HG03432 (cell line): Measurements from ENCODE around the gene FAM170B.

ENCODE experiments used
- ATAC-seq: cut with Tn5 transposase; IDR thresholded peaks from one replicate; pipeline ENCODE4 v1.9.1; 2021; ENCODE audit warnings: mild to moderate bottlenecking, moderate library complexity; ENCODE audit not compliant: unreplicated experiment

The FAM170B gene

DNA sequence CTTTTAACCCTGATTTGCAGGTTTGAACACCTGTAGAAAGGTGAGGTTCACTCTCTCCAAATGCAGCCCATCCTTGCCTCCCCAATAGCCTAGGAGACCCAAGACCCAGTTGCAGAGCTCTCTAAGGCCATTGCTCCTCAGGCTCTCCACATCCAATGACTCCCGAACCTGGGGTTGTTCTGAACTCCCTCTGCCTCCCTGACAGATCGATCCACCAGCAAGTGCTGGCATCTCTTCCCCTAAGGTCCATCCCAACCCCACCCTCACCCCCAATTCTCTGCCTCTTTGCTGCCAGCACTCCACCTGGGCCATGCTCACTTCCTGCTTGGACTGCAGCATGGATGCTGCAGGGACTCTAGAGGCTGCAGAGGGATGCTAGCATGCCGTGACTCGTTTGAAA is 19.3 kb upstream of the FAM170B start:
- ATAC-seq, result no peak

DNA sequence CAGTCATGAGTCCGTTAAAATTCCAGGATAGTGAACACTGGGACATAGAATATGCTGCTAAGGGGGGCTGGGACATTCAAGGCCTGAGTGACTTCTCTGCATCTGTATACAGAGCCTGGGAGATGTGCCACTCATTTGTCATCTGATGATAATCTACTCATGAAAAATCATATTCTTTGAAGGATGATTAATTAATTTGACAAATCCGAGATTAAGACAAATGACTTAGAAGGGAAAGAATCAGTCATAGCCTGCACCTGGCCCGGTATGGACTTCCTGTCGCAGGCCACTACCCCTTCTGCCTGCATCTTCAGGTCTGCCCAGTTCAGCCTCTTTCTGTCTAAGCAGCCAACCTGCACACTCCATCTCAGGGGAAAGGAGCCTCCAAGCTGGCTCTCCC is 18.8 kb upstream of the FAM170B start:
- no peak for ATAC-seq

DNA sequence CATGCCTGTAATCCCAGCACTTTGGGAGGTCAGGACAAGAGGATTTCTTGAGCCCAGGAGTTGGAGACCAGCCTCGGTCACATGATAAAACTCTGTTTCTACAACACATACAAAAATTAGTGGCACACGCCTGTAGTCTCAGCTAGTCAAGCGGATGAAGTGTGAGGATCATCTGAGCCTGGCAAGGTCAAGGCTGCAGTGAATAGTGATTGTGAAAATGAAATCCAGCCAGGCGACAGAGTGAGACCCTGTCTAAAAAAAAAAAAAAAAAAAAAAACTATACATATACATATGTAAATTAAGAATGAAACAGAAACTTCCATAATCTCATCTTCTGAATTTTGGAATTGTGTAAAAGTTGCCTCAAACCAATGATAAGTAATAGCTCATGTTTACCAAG is 18.2 kb upstream of the FAM170B start:
- ATAC-seq, result no peak

DNA sequence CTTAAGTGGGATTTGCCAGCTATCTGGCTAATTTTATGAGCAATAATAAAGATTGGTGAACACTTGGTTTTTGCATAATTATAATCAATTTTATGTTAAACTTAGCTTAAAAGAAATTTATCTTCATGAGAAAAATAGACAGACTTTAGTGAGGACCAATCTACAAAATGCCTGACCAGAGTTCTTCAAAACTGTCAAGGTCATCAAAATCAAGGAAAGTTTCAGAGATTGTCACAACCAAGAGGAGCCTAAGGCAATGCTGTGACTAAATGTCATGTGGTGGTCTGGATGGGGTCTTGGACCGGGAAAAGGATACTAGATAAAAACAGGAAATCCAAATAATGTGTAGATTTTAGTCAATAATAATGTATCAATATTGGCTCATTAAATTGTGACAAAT is 17.7 kb upstream of the FAM170B start:
- ATAC-seq, result no peak

DNA sequence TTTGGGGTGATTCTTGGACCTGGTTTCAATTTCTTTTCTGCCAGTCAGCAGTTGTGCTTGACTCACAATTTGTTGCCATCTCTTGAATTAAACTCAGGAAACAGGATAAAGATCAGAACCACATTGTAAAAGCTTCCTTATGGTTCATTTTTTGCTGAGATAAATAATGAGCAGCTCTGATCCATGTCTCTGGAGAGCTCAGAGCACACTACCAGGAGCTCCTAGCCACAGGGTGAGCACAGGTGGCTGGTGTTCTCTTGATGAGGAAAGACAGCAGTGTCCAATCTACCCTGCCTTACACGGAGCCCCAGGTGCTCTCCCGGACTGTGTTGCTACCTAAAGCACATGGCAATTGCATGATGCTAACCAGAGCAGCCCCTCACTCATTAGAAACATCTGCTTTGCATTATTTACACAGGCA is 17.2 kb upstream of the FAM170B start:
- ATAC-seq, result no peak

DNA sequence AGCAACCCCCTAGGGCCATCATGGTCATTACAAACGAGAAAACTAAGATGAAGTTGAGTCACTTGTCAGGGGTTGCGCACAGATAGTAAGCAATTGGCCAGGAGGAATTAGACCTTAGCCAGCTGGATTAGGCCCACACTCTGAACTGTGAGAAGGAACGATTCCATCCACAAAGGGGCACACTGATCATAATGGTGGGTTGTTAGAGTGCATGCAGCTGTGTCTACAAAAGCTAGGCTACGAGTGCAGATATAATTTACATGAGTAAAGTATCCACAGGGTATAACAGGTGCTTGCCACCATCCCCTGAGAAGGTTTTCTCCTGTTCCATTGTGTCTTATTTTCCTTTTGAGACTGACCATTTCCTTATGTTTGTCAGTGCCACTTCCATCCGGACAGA is 16.6 kb upstream of the FAM170B start:
- ATAC-seq, result no peak

DNA sequence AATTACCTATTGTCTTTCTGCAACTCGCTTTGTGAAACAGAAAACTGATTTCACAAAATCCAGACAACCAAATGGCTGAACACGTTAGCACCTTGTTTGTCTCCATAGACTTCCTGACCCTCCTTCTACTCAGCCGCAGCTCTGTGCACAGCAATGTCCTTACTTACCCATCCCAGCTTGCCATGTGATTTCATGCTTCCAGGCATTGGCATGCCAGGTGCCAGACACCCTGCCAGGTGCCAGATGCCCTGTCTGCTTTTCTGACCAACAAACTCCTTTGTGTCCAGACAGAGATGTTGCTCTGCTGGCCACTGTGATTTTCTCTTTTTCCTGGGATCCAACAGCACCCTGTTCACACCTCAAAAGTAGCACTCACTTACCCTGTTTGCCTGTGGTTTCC is 16.1 kb upstream of the FAM170B start:
- ATAC-seq, result no peak

DNA sequence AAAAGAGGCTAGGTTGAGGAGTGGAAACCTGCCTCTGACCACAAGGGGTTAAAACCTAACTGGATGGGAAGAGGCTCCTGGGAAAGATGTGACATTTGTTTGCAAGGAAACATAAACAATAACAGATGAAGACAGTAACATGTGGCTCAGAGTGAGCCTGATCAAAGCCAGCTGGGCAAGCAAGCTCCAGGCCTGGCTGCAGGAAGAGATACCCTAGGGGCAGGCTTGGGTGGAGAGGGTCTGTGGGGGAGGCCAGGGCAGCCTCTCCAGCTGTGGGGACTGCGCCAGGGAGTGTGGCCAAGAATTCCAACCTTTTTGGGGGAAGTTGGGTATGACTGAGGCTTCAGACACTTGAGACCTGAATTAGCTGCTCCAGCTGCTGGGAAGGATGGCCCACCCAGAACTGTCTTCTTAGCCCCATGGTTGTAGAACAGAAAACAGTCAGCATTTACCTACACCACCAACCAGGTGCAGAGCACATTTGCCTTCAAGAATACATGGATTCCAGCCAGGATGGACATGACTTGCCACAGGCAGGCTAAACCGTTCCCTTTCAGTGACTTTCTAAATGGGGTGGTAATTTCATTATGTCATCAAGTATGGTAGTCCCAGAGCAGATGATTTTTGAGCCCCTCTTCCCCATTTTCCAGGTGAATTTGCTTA is 10.4 kb upstream of the FAM170B start:
- no peak for ATAC-seq

DNA sequence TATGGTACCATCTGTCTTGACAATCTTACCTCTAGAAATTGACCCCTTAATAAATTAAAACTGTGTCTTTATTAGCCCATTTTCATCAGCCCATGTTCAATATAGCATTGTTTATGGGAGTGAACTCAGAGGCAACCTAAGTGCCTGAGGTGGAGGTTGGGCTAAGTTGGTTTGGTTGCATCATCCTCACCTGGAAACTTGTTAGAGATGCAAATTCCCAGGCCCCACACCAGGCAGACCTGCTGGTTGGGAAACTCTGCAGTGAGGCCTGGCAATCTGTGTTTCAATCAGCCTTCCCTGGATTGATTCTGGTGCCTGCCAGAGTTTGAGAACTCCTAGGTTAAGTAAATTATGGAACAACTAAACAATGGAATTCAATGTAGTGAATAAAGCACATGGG is 9.4 kb upstream of the FAM170B start:
- ATAC-seq, result no peak

DNA sequence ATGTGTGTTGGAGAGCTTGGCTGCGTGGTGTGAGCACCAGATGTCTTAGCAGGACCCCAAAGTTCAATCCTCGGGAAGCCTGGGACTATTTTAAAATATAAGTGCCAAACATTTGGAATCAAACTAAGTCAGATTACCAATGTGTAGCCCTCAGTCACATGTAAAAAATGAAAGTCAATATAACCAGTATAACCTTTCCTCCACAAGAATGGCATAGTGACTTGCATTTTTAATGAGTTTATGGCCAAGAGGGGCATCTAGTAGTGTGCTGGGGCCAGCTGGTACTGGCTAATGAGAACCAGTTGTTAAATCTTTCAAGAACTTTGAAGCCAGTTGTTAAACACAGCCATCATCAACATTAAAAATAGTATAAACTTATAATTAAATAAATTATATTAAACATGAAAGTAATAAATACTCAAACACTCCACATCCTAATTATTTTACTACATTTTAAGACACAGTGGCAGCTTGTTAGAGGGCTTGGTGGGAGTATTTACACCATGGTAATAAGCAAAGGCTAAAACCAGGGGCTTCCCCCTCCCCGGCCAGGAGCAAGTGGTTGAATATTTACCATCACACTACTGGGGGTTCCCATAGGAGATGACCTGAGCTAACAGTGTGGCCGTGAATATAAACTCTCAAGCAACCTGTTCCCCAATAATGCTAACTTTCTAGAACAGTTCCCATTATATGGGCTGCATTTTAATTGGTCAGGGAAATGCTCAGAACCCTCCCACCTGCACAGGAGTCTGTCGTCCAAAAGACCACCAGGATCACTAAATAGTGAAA is 7.9 kb upstream of the FAM170B start:
- peak; percentile 64 for ATAC-seq

DNA sequence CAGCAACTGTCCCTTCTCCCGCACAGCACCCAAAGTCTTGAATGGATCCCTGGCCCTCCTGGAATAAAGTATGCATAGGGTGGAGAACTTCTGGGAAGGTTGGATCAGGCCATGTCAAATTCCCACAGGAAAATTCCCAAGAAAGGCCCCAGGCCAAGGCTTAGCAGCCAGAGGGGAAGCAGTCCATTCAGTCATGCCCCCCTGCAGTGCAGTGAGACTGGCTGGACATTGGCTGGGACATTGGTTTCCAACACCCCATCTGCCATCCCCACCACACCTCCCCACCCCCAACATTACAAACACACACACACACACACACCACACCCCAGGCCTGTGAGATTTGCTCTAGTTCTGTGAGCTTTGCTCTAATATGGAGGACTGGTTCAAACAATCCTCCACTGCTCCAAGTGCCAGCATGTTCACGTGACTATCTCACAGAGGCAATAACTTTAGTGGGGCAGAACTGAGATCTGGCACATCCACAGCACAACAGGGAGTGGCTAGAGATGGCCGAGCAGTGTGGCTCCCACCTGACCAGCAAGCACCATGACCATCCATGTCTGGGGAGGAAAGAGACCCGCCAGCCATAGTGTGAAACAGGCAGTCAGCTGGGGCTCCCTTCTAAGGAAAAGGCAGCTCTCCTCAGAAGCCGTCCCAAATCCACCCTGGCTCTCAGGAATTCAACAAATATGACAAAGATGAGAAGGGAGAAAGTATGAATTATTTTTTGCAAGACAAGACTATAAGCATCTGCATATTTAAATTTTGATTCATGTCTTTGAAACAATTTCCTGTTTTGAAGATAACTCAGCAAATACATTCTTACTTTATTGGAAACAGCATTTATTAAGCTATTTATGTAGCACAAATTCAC is 6.7 kb upstream of the FAM170B start:
- no peak for ATAC-seq

DNA sequence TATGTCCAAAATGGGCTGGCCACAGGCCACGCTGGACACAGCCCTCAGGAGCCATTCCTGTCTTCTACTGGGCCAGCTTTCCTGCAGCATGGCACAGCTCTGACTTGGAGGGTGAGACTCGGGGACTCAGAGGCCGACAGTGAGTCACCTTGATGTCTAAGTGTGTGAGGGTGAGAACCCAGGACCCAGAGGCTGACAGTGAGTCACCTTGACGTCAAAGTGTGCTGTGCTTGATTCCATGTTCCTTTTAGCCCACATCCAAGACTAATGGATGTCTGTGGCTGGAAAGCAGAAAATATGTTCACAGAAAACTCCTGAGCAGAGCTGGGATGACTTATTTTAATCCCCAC is 6.0 kb upstream of the FAM170B start:
- ATAC-seq, result no peak

DNA sequence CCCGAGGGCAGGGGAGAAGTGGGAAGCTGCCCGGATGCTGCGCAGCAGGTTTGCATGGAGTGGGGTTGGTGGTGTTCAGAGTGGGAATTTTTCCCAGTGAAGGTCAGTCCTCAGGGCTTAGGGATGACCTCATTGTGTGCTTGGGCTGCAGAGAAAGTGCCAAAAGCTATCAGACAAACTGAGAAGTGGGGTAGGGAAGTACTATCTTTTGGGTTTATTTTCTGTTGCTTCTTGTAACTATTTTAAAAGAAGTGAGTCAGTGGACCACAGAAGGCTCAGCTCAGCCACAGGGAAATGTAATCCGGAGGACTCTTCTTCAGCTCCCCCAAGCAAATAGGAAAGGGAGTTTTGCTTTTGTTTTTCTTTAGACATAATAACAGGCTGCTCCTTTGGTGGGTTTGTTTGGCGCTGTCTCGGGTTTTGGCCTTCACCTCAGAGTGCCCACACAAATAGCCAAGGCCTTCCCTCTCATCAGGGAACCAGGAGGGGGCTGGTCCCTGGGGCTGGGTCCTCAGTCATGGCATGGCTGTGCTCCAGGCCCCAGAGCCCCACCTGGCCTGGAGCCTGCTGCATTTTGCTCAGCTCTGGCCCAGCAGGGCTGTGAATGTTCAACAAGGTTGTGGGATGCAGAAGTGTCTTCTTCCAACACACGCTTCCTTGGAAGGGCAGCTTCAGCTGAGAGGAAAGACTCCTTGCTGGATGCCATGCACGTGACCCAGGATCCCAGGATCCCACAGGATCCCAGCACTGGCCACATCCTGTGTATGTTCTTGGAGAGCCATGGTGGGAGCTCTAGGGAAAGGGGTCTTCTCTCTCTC is 5.4 kb upstream of the FAM170B start:
- ATAC-seq, result no peak

DNA sequence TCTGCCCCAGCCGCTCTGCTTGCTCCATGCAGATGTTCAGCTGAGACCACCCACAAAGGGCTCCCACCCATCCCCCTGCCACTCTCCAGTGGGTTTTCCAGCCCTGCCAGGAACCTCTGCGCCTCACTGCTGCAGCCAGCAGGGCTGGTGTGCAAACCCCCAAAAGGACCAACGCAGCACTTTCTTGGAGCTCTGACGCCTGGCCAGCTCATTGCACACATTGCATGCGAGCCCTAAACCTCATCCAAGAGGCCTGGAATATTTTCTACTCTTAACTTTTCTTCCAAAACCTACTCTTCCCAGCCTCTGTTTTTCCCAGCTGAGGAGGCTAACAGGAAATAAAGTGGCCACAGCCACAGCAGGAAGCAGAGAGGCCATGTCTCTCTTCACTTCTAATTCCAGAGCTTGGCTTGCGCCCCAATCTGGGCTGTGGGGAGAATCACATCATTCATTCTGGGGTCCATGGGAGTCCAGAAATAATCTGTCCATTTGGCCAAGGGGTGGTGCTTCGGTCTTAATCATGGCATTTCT is 4.6 kb upstream of the FAM170B start:
- ATAC-seq, result no peak

DNA sequence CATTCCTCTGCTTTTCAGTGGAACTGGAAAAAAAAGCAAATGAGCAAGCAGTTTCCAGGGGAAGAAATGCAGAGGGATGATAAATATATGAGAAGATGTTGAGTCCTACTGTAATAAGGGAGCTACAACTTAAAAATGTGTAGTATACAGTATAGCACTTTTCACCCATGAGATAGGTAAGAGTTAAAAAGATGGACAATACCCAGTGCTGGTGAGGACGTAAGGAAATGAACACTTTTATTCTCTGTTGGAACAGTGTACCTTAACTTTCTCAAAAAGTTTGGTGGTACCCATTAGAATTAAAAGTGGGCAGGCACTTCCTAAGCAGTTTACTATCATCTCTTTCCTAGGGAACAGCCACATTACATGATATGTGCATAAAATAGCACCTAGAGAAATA is 2.7 kb upstream of the FAM170B start:
- no peak for ATAC-seq

DNA sequence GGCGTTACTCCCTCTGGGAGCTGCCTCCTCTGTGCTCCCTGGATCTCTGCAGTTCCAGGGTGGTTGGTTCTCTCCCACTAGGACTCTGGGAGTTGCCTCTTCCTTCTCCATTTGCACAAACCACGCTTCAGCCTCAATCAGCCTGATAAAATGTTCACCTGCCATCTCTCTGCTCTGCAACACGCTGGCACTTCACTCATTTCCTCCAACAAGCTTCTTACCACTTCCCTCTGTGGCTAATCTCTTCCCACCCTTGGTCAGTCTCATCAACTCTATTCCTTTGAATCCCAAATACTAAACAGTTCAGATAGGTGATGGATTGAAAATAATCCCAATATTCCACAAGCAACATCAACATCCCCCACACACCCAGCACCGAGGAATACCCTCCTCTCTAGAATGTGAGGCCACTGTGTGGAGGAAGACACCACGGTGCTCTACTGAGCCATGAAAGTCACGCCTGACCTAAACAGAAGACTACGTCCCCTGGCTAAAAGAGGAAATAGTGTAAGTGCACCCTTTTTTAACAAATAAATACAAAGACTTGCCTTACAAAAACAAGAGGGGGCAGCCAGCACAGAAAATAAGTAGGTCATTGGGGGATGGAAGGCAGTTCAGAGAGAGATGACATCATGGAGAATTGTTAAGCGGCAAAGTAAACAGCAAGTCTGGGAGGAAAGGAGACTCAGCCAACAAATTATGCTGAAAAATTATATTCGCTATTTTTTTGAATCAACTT is 1.9 kb upstream of the FAM170B start:
- ATAC-seq, result peak; percentile 39

DNA sequence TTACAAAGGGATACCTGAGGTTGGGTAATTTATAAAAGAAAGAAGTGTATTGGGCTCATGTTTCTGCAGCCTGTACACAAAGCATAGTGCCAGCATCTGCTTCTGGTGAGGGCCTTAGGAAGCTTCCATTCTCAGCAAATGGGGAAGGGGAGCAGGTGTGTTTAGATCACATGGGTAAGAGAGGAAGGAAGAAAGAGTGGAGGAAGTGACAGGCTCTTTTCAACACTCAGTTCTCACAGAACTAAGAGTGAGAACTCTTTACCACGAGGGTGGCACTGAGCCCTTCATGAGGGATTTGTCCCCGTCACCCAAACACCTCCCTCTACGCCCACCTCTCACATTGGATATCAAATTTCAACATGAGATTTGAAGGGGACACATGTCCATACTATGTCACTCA is 506 bp upstream of the FAM170B start:
- no peak for ATAC-seq

DNA sequence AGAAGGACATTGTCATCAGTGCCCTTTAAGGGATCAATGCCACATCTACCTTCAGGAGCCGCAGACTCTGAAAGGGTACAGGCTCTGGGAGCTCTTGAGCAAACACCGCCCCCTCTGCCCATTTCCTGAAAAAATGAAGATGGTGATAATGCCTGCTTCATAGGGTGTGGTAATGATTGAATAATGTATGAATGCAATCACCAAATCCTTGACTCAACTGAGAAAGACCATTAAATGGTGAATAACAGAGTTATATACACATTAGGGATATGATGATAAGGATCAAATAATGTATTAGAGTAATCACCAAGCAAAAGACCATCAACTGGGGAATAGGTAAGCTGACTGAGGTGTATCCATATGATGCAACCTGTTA is 1.5 kb downstream of the FAM170B start:
- ATAC-seq, result no peak

DNA sequence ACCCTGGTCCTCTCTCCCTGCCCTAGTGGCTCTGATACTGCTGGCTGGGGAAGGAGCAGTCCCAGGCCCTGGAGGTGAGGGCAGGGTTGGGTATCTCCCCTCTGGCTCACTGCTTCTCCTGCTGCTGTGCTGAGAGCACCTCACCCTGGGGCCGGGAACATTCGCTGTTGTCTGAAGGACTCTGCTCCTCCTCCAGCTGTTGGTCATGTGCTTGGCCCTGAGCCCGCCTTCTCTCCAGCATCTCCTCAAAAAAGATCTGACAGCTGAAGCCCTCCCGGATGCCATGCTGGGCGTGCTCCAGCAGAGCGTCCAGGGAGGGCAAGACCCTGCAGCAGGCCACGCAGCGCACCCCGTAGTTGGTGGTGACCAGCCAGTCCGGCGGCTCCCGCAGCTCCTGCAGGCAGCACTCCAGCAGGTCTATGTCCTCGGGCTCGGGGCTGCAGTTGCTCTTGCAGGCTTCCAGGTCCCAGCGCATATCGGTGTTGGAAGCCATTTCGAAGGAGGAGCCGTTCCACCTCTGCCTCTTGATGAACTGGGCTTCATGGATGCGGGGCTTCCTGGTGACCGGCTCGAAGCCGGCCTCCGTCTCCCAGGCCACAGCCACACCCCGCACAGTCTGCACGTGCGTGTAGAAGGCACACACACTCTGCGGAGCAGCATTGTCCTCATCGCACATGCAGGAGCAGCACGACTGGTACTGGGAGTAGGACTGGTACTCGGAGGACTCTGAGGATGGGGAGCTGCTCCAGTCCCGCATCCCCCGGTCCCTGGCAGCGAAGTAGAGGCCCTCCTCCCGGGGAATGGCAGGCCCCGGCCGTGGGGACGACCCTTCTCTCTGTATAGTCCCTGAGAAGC is 2.1 kb downstream of the FAM170B start:
- ATAC-seq, result no peak
